HG02938 (cell line): ENCODE data around the gene TRIM23.
A peak's percentile ranks its signal among the peaks of the same experiment; 100 is the strongest.
"Not testable (repeated sequence)": the region's sequence is repeated elsewhere in the genome, so short reads cannot be mapped to it uniquely, and the experiment has no call there.

Source experiments
- ATAC-seq: cut with Tn5 transposase; IDR thresholded peaks from one replicate; pipeline ENCODE4 v1.9.1; 2021; ENCODE audit warnings: mild to moderate bottlenecking, moderate library complexity; ENCODE audit not compliant: unreplicated experiment

TRIM23 gene

GRCh38 chr5:65624025-65624570 lies at the start of gene TRIM23:
TSS of gene TRIM23 (minus strand) at chr5:65624333. CDS start at chr5:65624274, 59 bp downstream.
- ATAC-seq = peak; percentile 90

GRCh38 chr5:65672796-65673195 lies 48.7 kb upstream of the TRIM23 start:
- ATAC-seq = no peak

- no peak for ATAC-seq
Observed at GRCh38 chr5:65668696-65669095, 44.6 kb upstream of the TRIM23 start.

GRCh38 chr5:65663804-65664521 lies 39.8 kb upstream of the TRIM23 start:
- no peak for ATAC-seq

GRCh38 chr5:65654713-65655112 lies 30.6 kb upstream of the TRIM23 start:
- ATAC-seq = no peak

- ATAC-seq = no peak
Observed at GRCh38 chr5:65651144-65651543, 27.0 kb upstream of the TRIM23 start.

- no peak for ATAC-seq
Observed at GRCh38 chr5:65647941-65648340, 23.8 kb upstream of the TRIM23 start.

- ATAC-seq = no peak
Observed at GRCh38 chr5:65646938-65647337, 22.8 kb upstream of the TRIM23 start.

- no peak for ATAC-seq
Observed at GRCh38 chr5:65640240-65640639, 16.1 kb upstream of the TRIM23 start.

- ATAC-seq = no peak
Observed at GRCh38 chr5:65630981-65631380, 6.8 kb upstream of the TRIM23 start.

- ATAC-seq = no peak
Observed at GRCh38 chr5:65625743-65626142, 1.6 kb upstream of the TRIM23 start.

- peak; percentile 73 for ATAC-seq
Observed at GRCh38 chr5:65624571-65625555, 730 bp upstream of the TRIM23 start, which contains the start of the genes SHLD3 and TRAPPC13. TSS of gene SHLD3 (plus strand) at chr5:65625027. CDS start at chr5:65629588, 4,561 bp downstream. TSS of gene TRAPPC13 (plus strand) at chr5:65625027. CDS start at chr5:65625061, 34 bp downstream.

- no peak for ATAC-seq
Observed at GRCh38 chr5:65623482-65623881, 651 bp downstream of the TRIM23 start.

- not testable (repeated sequence) for ATAC-seq
Observed at GRCh38 chr5:65621961-65622360, 2.2 kb downstream of the TRIM23 start.

GRCh38 chr5:65620021-65620420 lies 4.1 kb downstream of the TRIM23 start:
- no peak for ATAC-seq

GRCh38 chr5:65612298-65612907 lies 11.7 kb downstream of the TRIM23 start:
- no peak for ATAC-seq

GRCh38 chr5:65611524-65611923 lies 12.6 kb downstream of the TRIM23 start:
- no peak for ATAC-seq

GRCh38 chr5:65601761-65602160 lies 22.4 kb downstream of the TRIM23 start:
- ATAC-seq = not testable (repeated sequence)

GRCh38 chr5:65588694-65589093 lies 35.4 kb downstream of the TRIM23 start:
- ATAC-seq = no peak

GRCh38 chr5:65577141-65577540 lies 47.0 kb downstream of the TRIM23 start:
- no peak for ATAC-seq
